ENCODE results near the gene FOXO1. TPM values are rescaled to one million over a fixed set of nuclear protein-coding genes. Genes with fewer than 3 reads are reported as not detected.

FOXO1 gene
- total RNA-seq, 1 donor from 2014 or later: 7.6 TPM

DNA sequence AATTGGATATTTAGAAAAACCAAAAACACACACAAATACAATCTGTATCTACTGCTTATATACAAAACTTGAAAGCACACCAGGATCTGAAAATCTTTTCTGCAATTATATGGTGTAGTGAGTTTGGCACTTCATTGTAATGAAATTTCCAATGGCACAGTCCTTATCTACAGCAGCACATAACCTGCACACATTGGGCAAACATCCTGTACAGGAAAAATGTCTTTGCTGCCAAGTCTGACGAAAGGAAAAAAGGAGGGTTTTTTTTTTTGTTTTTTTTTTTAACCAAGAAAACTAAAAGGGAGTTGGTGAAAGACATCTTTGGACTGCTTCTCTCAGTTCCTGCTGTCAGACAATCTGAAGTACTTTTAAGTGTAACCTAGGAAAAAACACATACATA, 107.8 kb downstream of the FOXO1 start:
- Histone ChIP-seq H3K4me3 (ENCODE audit: low read depth, low read length) (no peak overlapping the region), H3K36me3 (ENCODE audit: control insufficient read depth, insufficient read depth, low read length) (peaks cover 3% of the 10 kb centered on the region), H3K27me3 (ENCODE audit: control insufficient read depth, insufficient read depth, low read length) (no peaks in the 10 kb centered on the region)
- TF ChIP-seq, protein P1, sequence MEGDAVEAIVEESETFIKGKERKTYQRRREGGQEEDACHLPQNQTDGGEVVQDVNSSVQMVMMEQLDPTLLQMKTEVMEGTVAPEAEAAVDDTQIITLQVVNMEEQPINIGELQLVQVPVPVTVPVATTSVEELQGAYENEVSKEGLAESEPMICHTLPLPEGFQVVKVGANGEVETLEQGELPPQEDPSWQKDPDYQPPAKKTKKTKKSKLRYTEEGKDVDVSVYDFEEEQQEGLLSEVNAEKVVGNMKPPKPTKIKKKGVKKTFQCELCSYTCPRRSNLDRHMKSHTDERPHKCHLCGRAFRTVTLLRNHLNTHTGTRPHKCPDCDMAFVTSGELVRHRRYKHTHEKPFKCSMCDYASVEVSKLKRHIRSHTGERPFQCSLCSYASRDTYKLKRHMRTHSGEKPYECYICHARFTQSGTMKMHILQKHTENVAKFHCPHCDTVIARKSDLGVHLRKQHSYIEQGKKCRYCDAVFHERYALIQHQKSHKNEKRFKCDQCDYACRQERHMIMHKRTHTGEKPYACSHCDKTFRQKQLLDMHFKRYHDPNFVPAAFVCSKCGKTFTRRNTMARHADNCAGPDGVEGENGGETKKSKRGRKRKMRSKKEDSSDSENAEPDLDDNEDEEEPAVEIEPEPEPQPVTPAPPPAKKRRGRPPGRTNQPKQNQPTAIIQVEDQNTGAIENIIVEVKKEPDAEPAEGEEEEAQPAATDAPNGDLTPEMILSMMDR (IDR thresholded peaks at IDR 0.05; ENCODE audit: insufficient read depth, low read length, severe bottlenecking): no peak
- FAIRE-seq (no peak), DNase-seq (ENCODE audit: low read depth) (no peak)

DNA sequence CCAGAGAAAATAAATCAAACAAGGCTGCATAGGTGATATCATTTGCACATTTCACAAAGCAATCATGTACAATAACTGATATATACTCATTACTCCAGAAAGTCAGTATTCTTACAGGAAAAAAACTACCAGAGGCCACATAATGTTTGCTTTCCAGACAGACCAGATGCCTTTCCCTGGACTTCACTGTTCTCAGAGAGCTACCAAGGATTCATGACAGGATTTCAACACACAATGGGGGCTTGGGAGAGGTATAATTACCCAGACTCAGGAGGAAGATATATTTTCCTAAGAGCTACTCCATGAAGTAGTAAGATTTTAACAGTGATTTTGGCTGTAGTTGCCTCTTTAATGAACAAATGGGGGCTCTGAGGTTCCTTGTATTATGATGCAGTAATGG, 110.0 kb downstream of the FOXO1 start:
- FAIRE-seq (no peak), DNase-seq (ENCODE audit: low read depth) (no peak)
- Histone ChIP-seq H3K27me3 (ENCODE audit: control insufficient read depth, insufficient read depth, low read length) (no peaks in the 10 kb centered on the region), H3K4me3 (ENCODE audit: low read depth, low read length) (no peak overlapping the region), H3K36me3 (ENCODE audit: control insufficient read depth, insufficient read depth, low read length) (peaks cover 3% of the 10 kb centered on the region)
- TF ChIP-seq, protein P1 (IDR thresholded peaks at IDR 0.05; ENCODE audit: insufficient read depth, low read length, severe bottlenecking): no peak

DNA sequence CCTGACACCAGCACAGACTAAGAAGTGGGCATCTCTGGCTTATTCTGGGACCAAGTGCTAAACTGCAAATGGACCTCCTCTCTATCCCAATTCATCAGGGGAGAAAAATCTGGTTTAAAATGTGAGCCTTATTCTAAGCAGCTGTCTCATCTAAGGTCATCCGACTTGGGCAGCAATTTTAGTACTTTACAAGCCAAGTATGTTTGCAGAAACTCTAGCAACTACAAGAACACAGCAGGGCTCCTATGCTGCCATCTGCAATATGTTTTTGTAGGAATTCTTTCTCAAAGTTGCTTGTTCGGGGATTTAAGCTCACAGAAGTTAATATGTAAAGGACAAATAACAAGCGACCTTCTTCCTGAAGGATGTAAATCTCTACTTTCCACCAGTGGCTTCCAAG, 113.1 kb downstream of the FOXO1 start:
- H3K27me3 ChIP-seq (ENCODE audit: control insufficient read depth, insufficient read depth, low read length): no peaks in the 10 kb centered on the region
- DNase-seq (ENCODE audit: low read depth) (no peak), FAIRE-seq (no peak)
- no peaks in the 10 kb centered on the region for H3K36me3 ChIP-seq (ENCODE audit: control insufficient read depth, insufficient read depth, low read length)
- TF ChIP-seq, protein P1 (IDR thresholded peaks at IDR 0.05; ENCODE audit: insufficient read depth, low read length, severe bottlenecking): no peak
- H3K4me3 ChIP-seq (ENCODE audit: low read depth, low read length): no peak overlapping the region

DNA sequence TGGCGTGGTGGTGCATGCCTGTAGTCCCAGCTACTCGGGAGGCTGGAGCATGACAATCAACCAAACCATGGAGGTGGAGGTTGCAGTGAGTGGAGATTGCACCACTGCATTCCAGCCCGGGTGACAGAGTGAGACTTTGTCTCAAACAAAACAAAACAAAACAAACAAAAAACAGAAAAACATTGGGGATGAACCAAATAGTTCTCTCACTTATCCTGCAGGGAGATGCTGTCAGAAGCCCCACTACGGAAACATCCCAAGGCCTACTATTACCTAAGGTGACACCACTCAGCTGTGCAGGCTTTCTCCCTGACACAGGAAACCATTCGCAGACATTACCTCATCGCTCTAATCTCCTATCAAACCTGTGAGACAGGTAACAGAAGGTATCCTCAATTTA, 113.5 kb downstream of the FOXO1 start:
- H3K27me3 ChIP-seq (ENCODE audit: control insufficient read depth, insufficient read depth, low read length): no peaks in the 10 kb centered on the region
- H3K4me3 ChIP-seq (ENCODE audit: low read depth, low read length): no peak overlapping the region
- DNase-seq (ENCODE audit: low read depth) (peak; percentile 46), FAIRE-seq (no peak)
- TF ChIP-seq, protein P1 (IDR thresholded peaks at IDR 0.05; ENCODE audit: insufficient read depth, low read length, severe bottlenecking): no peak
- no peaks in the 10 kb centered on the region for H3K36me3 ChIP-seq (ENCODE audit: control insufficient read depth, insufficient read depth, low read length)

DNA sequence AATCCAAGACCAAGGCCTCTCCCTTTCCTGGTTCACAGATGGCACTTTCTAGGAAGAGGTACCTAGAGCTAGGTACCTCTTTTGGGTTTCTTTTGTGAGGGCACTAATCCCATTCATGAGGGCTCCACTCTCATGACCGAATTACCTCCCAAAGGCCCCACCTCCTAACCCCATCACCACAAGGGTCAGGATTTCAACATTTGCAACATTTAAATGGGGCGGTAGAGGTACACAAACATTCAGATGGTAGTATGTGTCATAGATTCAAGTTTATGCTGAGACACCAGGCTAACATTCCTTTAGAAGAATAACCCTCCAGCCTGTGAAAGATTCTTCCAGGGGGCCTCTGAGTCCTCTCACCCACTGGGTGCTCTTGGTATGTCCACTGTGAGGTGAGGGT, 116.3 kb downstream of the FOXO1 start:
- Histone ChIP-seq H3K27me3 (ENCODE audit: control insufficient read depth, insufficient read depth, low read length) (no peaks in the 10 kb centered on the region), H3K36me3 (ENCODE audit: control insufficient read depth, insufficient read depth, low read length) (no peaks in the 10 kb centered on the region), H3K4me3 (ENCODE audit: low read depth, low read length) (no peak overlapping the region)
- no peak for FAIRE-seq
- TF ChIP-seq, protein P1 (IDR thresholded peaks at IDR 0.05; ENCODE audit: insufficient read depth, low read length, severe bottlenecking): no peak
- peak; percentile 35 for DNase-seq (ENCODE audit: low read depth)

DNA sequence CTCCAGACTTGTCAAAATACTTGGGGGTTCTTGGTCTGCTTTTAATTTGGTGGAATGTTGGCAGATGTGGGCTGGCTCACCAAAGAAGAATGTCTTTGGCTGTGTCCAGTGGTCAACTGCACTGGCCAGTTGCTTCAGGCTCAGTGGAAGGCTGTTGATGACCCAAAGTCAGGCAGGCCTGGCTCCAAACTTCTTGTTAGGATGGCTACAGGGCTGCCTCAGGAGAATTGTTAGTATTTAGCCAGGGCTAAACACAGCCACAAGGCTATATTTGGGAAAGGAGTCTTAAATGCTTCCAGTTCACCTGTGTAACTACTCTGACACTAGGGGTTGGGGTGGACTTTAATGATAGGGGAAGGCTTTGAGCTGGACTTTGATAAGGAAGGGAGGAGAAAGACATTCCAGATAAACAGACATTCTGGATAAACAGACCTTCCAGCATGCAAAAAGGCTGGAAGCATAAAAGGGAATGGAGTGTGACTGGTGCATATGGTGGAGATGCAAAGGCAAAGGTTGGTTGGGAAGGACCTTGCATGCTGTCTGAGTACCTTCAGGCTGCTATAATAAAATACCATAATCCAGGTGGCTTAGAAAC, 116.8 kb downstream of the FOXO1 start:
- no peaks in the 10 kb centered on the region for H3K36me3 ChIP-seq (ENCODE audit: control insufficient read depth, insufficient read depth, low read length)
- no peaks in the 10 kb centered on the region for H3K27me3 ChIP-seq (ENCODE audit: control insufficient read depth, insufficient read depth, low read length)
- no peak overlapping the region for H3K4me3 ChIP-seq (ENCODE audit: low read depth, low read length)
- DNase-seq (ENCODE audit: low read depth) (no peak), FAIRE-seq (no peak)
- TF ChIP-seq, protein P1 (IDR thresholded peaks at IDR 0.05; ENCODE audit: insufficient read depth, low read length, severe bottlenecking): no peak

All from bronchial epithelial cell (primary cell).